IPS-15b (cell line): ENCODE data around the gene AEN.
"Not testable (repeated sequence)": the region's sequence is repeated elsewhere in the genome, so short reads cannot be mapped to it uniquely, and the experiment has no call there.

ENCODE experiments used
- H3K27me3 ChIP-seq: one replicate; pipeline ENCODE4 v1.6.1; 2013; ENCODE audit warnings: low read length; ENCODE audit not compliant: control insufficient read depth, insufficient read depth
- H3K36me3 ChIP-seq: one replicate; pipeline ENCODE4 v1.6.1; 2013; ENCODE audit warnings: low read length; ENCODE audit not compliant: control insufficient read depth, insufficient read depth
- H3K4me1 ChIP-seq: one replicate; pipeline ENCODE4 v1.6.1; 2013; ENCODE audit warnings: mild to moderate bottlenecking, low read length; ENCODE audit not compliant: control insufficient read depth, insufficient read depth
- H3K4me3 ChIP-seq: one replicate; pipeline ENCODE4 v1.5.1; 2013; ENCODE audit warnings: low read depth, low read length
- H3K9ac ChIP-seq: one replicate; pipeline ENCODE4 v1.6.1; 2013; ENCODE audit warnings: low read depth, mild to moderate bottlenecking, low read length
- H3K9me3 ChIP-seq: one replicate; pipeline ENCODE4 v1.6.1; 2013; ENCODE audit warnings: mild to moderate bottlenecking, low read length; ENCODE audit not compliant: control insufficient read depth, insufficient read depth

Gene AEN

DNA sequence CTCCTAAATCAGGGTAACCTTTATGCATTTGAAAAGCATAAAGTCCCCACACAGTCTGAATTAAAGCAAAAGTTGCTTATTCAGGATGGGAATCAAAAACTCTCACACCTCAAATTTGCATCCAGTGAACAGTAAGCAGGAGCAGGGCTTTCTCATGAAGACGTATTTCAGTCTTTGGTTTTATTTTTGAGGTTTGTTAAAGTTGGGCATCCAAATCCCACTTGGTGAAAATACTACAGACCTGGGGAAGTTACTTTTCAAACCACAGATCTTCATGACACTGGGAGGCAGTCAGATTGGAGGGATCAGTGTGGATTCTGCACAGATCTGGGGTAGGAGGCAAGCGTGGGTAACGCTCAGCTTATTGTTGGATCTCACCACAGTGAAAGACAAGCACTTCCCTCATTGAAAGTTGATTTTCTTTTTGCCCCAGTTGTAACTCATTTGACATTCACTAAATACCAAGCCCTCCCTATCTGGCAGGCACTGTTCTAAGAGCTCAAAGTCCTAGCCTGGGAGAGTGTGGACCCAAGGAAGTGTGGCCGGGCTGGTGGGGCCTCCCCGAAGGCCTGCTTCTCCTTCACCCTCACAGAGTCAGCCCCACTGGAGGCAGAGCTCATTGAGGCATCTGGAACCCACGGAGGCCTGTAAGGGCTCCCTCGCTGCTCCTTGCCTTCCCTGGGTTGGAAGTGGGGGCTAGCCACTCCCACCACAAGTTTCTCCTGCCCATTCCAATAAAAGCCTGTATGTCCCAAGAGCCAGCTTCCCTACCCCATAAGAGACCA is 16.9 kb downstream of the AEN start:
- Histone ChIP-seq H3K9me3 (no peaks in the 10 kb centered on the region), H3K4me3 (peak overlapping the region; percentile 28), H3K27me3 (no peaks in the 10 kb centered on the region), H3K36me3 (peaks cover under 1% of the 10 kb centered on the region), H3K4me1 (peaks cover 20% of the 10 kb centered on the region), H3K9ac (peak overlapping the region; percentile 55)

DNA sequence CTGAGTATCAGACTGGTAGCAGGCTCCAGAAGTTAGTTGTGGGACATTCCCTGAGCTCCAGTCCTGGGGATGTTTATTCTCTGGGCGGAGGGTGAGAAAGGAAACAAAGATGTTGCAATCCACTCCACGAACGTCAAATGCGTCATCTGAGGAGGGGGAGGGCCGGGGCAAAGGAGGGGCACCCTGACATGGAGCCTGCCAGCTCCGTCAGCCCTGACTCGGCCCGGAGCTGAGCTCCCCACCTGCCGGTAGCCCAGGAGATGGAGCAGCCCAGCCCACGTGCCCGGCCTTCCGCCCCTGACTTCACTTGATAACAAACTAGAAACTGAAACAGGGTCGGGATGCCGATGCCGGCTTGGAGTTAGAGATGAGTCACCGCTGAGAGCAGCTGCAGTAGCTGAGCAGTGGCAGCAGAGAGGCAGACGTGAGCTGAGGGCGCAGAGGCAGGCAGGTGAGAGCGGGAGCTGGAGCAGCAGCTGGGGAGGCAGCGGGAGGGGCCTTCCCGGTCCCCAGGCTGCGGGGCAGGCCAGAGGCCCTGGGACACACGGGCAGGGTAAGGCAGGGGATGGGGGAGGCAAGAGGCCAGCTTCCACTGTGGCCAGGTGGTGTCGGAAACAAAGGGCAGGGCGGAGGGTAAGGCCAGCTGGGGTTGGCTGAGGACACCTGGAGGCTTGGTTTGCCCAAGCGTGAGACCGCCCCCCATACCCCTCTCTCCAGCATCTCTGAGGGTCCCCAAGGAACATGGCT is 17.7 kb downstream of the AEN start, which contains the start of gene ISG20:
Gene ISG20 (plus strand): TSS at position 391 of the 747 bp plus-strand sequence. CDS start 351 bp downstream, at position 742.
- Histone ChIP-seq H3K4me1 (peaks cover 20% of the 10 kb centered on the region), H3K36me3 (no peaks in the 10 kb centered on the region), H3K9ac (peak within 1 kb of the TSS; percentile 55), H3K27me3 (no peaks in the 10 kb centered on the region), H3K9me3 (no peaks in the 10 kb centered on the region), H3K4me3 (peak within 1 kb of the TSS; percentile 28)

DNA sequence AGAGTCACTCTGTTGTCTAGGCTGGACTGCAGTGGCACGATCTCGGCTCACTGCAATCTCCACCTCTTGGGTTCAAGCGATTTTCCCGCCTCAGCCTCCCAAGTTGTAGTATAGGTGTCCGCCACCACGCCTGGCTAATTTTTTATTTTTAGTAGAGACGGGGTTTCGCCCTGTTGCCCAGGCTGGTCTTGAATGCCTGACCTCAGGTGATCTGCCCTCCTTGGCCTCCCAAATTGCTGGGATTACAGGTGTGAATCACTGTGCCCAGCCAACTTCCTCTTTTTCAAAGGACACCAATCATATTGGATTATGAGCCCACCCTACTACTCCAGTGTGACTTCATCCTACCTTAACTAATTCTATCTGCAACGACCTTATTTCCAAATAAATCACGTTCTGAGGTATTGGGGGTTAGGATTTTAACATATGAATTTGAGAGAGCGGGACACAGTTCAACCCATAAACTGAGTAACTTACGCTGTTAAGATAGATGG is 20.9 kb downstream of the AEN start:
- no peak overlapping the region for H3K4me3 ChIP-seq
- H3K36me3 ChIP-seq = no peaks in the 10 kb centered on the region
- no peak overlapping the region for H3K9ac ChIP-seq
- no peaks in the 10 kb centered on the region for H3K27me3 ChIP-seq
- peaks cover 7% of the 10 kb centered on the region for H3K4me1 ChIP-seq
- H3K9me3 ChIP-seq = no peaks in the 10 kb centered on the region

DNA sequence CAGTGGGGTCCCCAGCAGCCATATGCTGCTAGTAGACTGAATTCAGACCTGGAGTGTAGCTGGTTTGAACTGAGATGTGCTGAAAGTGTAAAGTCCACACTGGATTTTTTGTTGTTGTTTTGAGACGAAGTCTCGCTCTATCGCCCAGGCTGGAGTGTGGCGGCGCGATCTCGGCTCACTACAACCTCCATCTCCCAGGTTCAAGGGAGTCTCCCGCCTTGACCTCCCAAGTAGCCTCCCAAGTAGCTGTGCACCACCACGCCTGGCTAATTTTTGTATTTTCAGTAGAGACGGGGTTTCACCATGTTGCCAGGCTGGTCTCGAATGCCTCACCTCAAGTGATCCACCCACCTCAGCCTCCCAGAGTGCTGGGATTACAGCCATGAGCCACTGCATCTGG is 21.4 kb downstream of the AEN start:
- not testable (repeated sequence) for H3K9me3 ChIP-seq, H3K9ac ChIP-seq, H3K27me3 ChIP-seq, H3K4me1 ChIP-seq, H3K4me3 ChIP-seq, H3K36me3 ChIP-seq

GRCh38 chr15:88644741-88645140 is 23.6 kb downstream of the AEN start:
- Histone ChIP-seq H3K4me1 (no peaks in the 10 kb centered on the region), H3K36me3 (no peaks in the 10 kb centered on the region), H3K9ac (no peak overlapping the region), H3K27me3 (no peaks in the 10 kb centered on the region), H3K9me3 (no peaks in the 10 kb centered on the region), H3K4me3 (no peak overlapping the region)

- H3K27me3 ChIP-seq = no peaks in the 10 kb centered on the region
- no peaks in the 10 kb centered on the region for H3K36me3 ChIP-seq
- no peaks in the 10 kb centered on the region for H3K4me1 ChIP-seq
Measured at GRCh38 chr15:88645171-88646087, 24.3 kb downstream of the AEN start.

GRCh38 chr15:88646088-88646405 is 24.9 kb downstream of the AEN start:
- Histone ChIP-seq H3K4me3 (no peak overlapping the region), H3K9me3 (no peaks in the 10 kb centered on the region), H3K36me3 (no peaks in the 10 kb centered on the region), H3K9ac (no peak overlapping the region), H3K4me1 (no peaks in the 10 kb centered on the region), H3K27me3 (no peaks in the 10 kb centered on the region)

More at GRCh38 chr15:88645171-88646087, 24.3 kb downstream of the AEN start:
- H3K9me3 ChIP-seq = no peaks in the 10 kb centered on the region
- H3K4me3 ChIP-seq = no peak overlapping the region
- no peak overlapping the region for H3K9ac ChIP-seq

DNA sequence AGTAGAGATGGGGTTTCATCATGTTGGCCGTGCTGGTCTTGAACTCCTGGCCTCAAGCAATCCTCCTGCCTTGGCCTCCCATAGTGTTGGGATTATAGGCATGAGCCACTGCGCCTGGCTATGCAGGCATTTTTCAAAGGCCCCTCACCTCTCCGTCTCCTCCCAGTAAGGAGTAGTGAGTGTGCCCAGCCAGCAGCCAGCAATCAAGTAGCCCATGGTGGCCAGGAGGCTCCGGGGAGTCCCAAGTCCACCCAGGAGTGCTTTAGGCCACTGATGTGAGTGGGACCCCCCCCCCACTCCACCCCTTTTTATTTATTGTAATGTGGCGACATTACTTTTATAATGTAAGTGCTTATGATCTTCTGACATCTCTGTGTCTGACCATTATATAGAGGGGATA is 25.8 kb downstream of the AEN start:
- Histone ChIP-seq H3K9ac (no peak overlapping the region), H3K36me3 (no peaks in the 10 kb centered on the region), H3K4me1 (peaks cover 3% of the 10 kb centered on the region), H3K27me3 (no peaks in the 10 kb centered on the region), H3K4me3 (no peak overlapping the region), H3K9me3 (no peaks in the 10 kb centered on the region)

DNA sequence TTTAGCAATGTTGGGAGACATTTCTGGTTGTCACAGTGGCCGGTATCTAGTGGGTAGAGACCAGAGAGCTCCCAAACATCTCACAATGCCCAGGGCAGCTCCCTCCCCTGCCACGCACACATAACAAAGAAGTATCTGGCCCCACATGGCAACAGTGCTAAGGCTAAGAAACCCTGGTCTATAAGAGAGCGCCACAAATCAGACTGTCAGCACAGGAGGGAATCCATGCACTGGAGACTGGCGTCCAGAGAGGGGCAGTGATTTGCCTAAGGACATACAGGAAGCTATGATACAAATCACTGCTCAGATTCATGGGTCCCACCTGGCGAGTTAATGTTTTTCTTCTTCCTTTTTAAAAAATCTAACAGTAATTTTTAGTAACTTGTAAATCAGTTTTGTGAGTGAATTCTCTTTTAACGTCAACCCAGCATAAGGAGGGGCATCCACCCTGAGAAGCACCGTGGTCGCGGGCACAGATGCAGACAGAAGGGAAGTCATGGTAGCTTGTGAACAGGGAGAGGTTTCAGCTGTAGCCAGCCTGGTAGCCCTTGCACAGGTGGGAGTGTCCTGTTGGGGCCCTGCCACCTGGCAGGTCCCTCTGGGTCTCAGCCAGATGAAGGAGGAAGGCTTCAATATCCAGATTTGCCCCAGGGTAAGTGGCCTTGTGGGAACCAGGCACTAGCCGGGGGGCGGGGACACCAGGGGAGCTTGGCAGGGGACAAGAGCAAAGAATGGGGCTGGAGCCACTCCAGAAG is 26.4 kb downstream of the AEN start:
- no peaks in the 10 kb centered on the region for H3K27me3 ChIP-seq
- no peaks in the 10 kb centered on the region for H3K9me3 ChIP-seq
- H3K9ac ChIP-seq = no peak overlapping the region
- H3K4me1 ChIP-seq = peaks cover 5% of the 10 kb centered on the region
- no peaks in the 10 kb centered on the region for H3K36me3 ChIP-seq
- no peak overlapping the region for H3K4me3 ChIP-seq

DNA sequence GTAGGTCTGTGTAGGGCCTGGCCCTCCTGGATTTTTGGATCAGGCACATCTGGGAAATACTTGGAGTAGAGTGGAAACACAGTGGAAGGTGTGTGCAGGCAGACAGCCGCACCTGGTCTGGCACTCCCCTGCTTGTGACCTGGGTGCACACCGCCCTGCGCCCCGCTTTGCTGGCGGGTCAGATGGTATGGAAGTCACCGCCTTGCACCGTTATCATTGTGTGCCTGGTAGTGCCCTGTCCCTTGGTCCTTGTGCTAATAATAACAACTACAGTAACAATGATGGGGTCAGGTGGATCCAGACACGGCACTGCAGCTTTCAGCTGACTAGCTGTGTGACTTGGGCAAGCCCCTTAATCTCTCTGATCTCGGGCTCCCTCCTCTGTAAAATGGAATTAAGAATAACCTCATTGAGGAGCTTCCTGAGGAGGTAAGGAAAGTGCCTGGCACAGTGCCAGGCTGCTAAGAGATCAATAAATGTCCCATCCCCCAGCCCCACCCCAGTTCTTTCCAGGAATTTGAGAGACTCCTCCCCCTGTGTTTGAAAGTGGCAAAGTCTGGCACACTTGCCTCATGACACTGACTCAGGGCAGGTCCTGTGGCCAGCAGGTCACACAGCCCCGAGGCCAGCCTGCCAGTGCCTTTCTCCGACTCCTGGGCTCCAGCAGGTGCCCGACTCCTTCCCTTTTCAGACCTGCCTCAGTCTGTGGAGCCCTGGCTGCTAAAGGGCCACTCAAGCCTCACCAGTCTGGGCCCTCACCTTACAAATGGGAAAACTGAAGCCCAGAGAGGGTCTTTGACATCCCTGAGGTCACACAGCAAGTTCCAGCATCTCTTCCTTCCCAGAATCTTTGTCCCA is 27.4 kb downstream of the AEN start:
- Histone ChIP-seq H3K4me1 (peaks cover 8% of the 10 kb centered on the region), H3K27me3 (no peaks in the 10 kb centered on the region), H3K4me3 (no peak overlapping the region), H3K36me3 (no peaks in the 10 kb centered on the region), H3K9ac (no peak overlapping the region), H3K9me3 (no peaks in the 10 kb centered on the region)
